ENCODE measurements around the gene RSF1.
"Not testable (repeated sequence)": the region's sequence is repeated elsewhere in the genome, so short reads cannot be mapped to it uniquely, and the experiment has no call there.

RSF1 gene

DNA sequence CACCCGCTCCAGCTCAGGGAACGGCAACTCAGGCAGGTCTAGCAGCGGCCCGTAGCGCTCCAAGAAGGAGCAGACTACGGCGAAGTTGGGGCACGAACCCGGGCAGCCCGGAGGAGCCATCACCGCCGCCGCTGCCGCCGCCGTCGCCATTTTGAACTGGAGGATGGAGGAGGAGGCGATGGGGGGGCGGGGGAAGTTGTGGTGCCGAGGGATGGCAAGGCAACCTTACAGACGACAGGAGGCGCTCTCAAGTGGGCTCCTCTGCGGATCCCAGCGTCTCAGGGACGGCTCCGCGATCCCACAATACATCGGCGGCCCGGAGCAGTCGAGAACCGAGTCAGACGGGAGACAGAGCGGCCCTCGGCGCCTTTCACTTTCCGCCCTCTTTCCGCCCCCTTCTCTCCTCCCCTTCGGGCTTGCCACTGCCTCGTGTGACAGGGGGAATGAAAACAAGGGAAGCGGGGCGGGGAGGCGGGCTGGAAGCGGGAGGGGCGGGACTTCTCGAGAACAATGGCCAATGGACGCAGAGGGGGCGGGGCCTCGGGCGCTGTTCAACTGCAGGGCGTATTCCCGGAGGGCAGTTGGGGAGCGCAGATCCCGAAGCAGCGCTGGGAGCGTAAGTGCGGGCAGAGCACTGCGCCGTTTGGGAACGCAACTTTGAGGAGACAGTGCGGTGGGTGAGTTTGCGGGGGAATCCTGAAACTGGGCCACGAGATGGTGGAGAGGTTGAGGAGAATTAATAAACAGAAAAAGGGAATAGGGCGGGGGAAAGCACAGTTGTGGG is at the start of gene RSF1, which contains the start of gene AAMDC:
Gene RSF1, minus strand, starts transcription at position 158 of the 784 bp plus-strand sequence. Its CDS starts 8 bp downstream, at position 150.
Gene AAMDC, plus strand, starts transcription at position 580 of the 784 bp plus-strand sequence. CDS start 21,353 bp downstream, outside the sequence.
- H3K36me3 Mint-ChIP-seq (ENCODE audit: low read depth): no peaks in the 10 kb centered on the region
- H3K27me3 Mint-ChIP-seq: no peaks in the 10 kb centered on the region
- peak within 1 kb of the TSS; percentile 91 for H3K27ac Mint-ChIP-seq
- H3K4me3 Mint-ChIP-seq: peak within 1 kb of the TSS; percentile 100
- no peaks in the 10 kb centered on the region for H3K9me3 Mint-ChIP-seq
- peaks cover 41% of the 10 kb centered on the region for H3K4me1 Mint-ChIP-seq (ENCODE audit: low read depth)

GRCh38 chr11:77868744-77869143 is 48.2 kb upstream of the RSF1 start:
- Mint-ChIP-seq H3K4me1 (ENCODE audit: low read depth) (no peaks in the 10 kb centered on the region), H3K36me3 (ENCODE audit: low read depth) (peaks cover 17% of the 10 kb centered on the region), H3K27ac (no peak overlapping the region), H3K4me3 (no peak overlapping the region), H3K27me3 (no peaks in the 10 kb centered on the region), H3K9me3 (no peaks in the 10 kb centered on the region)

DNA sequence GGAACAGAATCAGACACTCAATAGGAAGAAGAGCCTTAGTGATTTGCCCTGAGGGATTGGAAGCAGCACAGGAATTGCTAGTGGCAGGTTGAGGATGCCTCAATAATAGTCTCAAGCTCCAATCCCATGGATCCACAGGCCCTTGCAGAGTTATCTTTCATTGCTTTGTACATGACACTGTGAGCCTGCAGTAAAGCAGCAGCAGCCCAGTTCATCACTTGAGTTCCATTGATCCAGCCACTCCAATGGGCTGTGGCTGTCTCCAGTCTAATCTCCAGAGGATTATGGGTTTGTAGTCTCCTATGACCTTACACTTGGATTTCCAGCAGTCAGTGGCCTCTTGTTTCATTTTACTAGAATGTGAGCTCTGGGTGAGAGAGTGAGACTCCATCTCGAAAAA is 45.8 kb upstream of the RSF1 start:
- Mint-ChIP-seq H3K4me3 (no peak overlapping the region), H3K27ac (no peak overlapping the region), H3K27me3 (no peaks in the 10 kb centered on the region)

GRCh38 chr11:77865805-77866204 is 45.3 kb upstream of the RSF1 start:
- H3K4me1 Mint-ChIP-seq (ENCODE audit: low read depth): no peaks in the 10 kb centered on the region
- H3K27ac Mint-ChIP-seq: no peak overlapping the region
- H3K9me3 Mint-ChIP-seq: no peaks in the 10 kb centered on the region
- peaks cover 16% of the 10 kb centered on the region for H3K36me3 Mint-ChIP-seq (ENCODE audit: low read depth)
- no peaks in the 10 kb centered on the region for H3K27me3 Mint-ChIP-seq
- H3K4me3 Mint-ChIP-seq: no peak overlapping the region

More for the DNA sequence above, 45.8 kb upstream of the RSF1 start:
- peaks cover 17% of the 10 kb centered on the region for H3K36me3 Mint-ChIP-seq (ENCODE audit: low read depth)
- no peaks in the 10 kb centered on the region for H3K4me1 Mint-ChIP-seq (ENCODE audit: low read depth)
- no peaks in the 10 kb centered on the region for H3K9me3 Mint-ChIP-seq

DNA sequence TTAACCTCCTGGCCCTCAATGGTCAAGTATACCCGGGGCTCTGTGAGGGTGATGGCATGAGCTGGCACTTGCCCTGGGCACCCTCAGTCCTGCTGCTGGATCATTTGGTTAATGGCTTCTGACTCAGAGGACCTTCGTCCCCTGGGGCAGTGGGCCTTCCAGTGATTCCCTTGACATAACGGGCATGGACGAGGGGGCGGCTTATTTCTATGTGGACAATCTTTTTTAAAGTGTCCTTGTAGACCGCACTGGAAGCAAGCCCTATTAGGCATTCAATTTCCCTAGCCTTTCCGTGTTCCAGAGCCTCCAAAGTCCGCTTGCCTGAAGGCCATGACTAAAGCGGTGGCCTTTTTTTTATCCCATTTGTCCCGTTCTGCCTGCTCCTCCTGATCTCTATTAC is 40.9 kb upstream of the RSF1 start:
- not testable (repeated sequence) for H3K9me3 Mint-ChIP-seq; H3K27ac Mint-ChIP-seq; H3K36me3 Mint-ChIP-seq (ENCODE audit: low read depth); H3K4me1 Mint-ChIP-seq (ENCODE audit: low read depth); H3K27me3 Mint-ChIP-seq; H3K4me3 Mint-ChIP-seq

GRCh38 chr11:77857906-77858457 is 37.5 kb upstream of the RSF1 start:
- not testable (repeated sequence) for H3K27me3 Mint-ChIP-seq; H3K4me1 Mint-ChIP-seq (ENCODE audit: low read depth); H3K27ac Mint-ChIP-seq; H3K4me3 Mint-ChIP-seq; H3K9me3 Mint-ChIP-seq
- peaks cover 32% of the 10 kb centered on the region for H3K36me3 Mint-ChIP-seq (ENCODE audit: low read depth)

- no peak overlapping the region for H3K4me3 Mint-ChIP-seq
- no peaks in the 10 kb centered on the region for H3K27me3 Mint-ChIP-seq
- no peaks in the 10 kb centered on the region for H3K4me1 Mint-ChIP-seq (ENCODE audit: low read depth)
- H3K36me3 Mint-ChIP-seq (ENCODE audit: low read depth): peaks cover 40% of the 10 kb centered on the region
- H3K9me3 Mint-ChIP-seq: peaks cover 9% of the 10 kb centered on the region
- H3K27ac Mint-ChIP-seq: no peak overlapping the region
Observed at GRCh38 chr11:77854838-77855237, 34.3 kb upstream of the RSF1 start.

GRCh38 chr11:77851503-77851902 is 31.0 kb upstream of the RSF1 start:
- H3K4me3 Mint-ChIP-seq: no peak overlapping the region
- H3K27ac Mint-ChIP-seq: no peak overlapping the region
- H3K9me3 Mint-ChIP-seq: peaks cover 6% of the 10 kb centered on the region
- H3K36me3 Mint-ChIP-seq (ENCODE audit: low read depth): peaks cover 48% of the 10 kb centered on the region
- no peaks in the 10 kb centered on the region for H3K4me1 Mint-ChIP-seq (ENCODE audit: low read depth)
- H3K27me3 Mint-ChIP-seq: no peaks in the 10 kb centered on the region

DNA sequence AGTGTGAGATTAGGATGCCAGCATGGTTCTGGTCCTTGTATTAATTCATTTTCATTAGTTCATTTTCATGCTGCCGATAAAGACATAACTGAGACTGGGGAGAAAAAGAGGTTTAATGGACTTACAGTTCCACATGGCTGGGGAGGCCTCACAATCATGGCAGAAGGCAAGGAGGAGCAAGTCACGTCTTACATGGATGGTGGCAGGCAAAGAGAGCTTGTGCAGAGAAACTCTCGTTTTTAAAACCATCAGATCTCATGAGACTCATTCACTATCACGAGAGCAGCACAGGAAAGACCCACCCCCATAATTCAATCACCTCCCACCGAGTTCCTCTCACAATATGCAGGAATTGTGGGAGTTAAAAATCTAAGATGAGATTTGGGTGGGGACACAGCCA is 23.2 kb upstream of the RSF1 start:
- H3K27ac Mint-ChIP-seq; H3K27me3 Mint-ChIP-seq; H3K4me3 Mint-ChIP-seq; H3K4me1 Mint-ChIP-seq (ENCODE audit: low read depth); H3K9me3 Mint-ChIP-seq: not testable (repeated sequence)
- peaks cover 40% of the 10 kb centered on the region for H3K36me3 Mint-ChIP-seq (ENCODE audit: low read depth)

- Mint-ChIP-seq H3K36me3 (ENCODE audit: low read depth) (peaks cover 36% of the 10 kb centered on the region), H3K4me3 (no peak overlapping the region), H3K27me3 (no peaks in the 10 kb centered on the region), H3K27ac (no peak overlapping the region), H3K4me1 (ENCODE audit: low read depth) (no peaks in the 10 kb centered on the region), H3K9me3 (peaks cover 9% of the 10 kb centered on the region)
Observed at GRCh38 chr11:77842441-77843121, 22.1 kb upstream of the RSF1 start.

- Mint-ChIP-seq H3K27me3 (no peaks in the 10 kb centered on the region), H3K4me1 (ENCODE audit: low read depth) (no peaks in the 10 kb centered on the region), H3K9me3 (no peaks in the 10 kb centered on the region), H3K27ac (no peak overlapping the region), H3K4me3 (no peak overlapping the region), H3K36me3 (ENCODE audit: low read depth) (no peaks in the 10 kb centered on the region)
Observed at GRCh38 chr11:77833302-77833701, 12.8 kb upstream of the RSF1 start.

DNA sequence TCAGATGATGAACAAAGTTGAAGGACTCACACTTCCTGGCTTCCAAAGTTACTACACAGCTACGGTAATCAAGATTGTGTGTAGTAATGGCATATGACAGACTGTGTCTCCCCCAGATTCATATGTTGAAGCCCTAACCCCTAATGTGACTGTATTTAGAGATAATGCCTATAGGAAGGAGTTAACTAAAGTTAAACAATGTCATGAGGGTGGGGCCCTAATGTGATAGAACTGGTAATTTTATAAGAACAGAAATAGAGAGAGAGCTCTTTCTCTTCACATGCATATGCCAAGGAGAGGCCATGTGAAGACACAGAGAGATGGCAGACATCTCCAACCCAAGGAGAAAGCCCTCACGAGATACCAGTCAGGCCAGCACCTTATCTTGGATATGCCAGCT is 8.4 kb upstream of the RSF1 start:
- no peak overlapping the region for H3K4me3 Mint-ChIP-seq
- no peaks in the 10 kb centered on the region for H3K9me3 Mint-ChIP-seq

DNA sequence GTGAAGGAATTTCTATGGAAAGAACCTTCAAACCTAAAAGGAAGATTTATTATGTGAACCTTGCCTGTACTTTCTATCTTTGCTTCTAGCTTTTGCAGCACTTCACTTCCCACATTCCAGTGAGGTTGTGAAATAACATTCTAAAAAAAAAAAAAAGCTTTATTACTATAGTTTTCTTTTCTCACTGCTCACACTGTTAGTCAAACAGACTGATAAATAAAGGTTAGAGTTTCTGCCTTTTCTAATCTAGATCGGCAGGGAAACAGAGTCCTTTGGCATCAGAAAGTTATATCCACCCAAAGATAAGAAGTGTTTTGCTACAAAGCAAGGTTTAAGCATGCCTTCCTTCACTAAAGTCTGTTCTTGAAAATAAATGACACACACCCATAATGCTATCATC is 3.3 kb upstream of the RSF1 start:
- peaks cover 15% of the 10 kb centered on the region for H3K4me1 Mint-ChIP-seq (ENCODE audit: low read depth)
- H3K36me3 Mint-ChIP-seq (ENCODE audit: low read depth): no peaks in the 10 kb centered on the region
- H3K27ac Mint-ChIP-seq: no peak overlapping the region
- no peaks in the 10 kb centered on the region for H3K9me3 Mint-ChIP-seq
- no peak overlapping the region for H3K4me3 Mint-ChIP-seq
- H3K27me3 Mint-ChIP-seq: no peaks in the 10 kb centered on the region

More for the DNA sequence above, 8.4 kb upstream of the RSF1 start:
- H3K27ac Mint-ChIP-seq: no peak overlapping the region
- no peaks in the 10 kb centered on the region for H3K4me1 Mint-ChIP-seq (ENCODE audit: low read depth)
- H3K27me3 Mint-ChIP-seq: no peaks in the 10 kb centered on the region
- no peaks in the 10 kb centered on the region for H3K36me3 Mint-ChIP-seq (ENCODE audit: low read depth)

GRCh38 chr11:77822126-77822525 is 1.6 kb upstream of the RSF1 start:
- peaks cover 29% of the 10 kb centered on the region for H3K4me1 Mint-ChIP-seq (ENCODE audit: low read depth)
- H3K36me3 Mint-ChIP-seq (ENCODE audit: low read depth); H3K4me3 Mint-ChIP-seq: not testable (repeated sequence)

GRCh38 chr11:77821349-77821851 is 878 bp upstream of the RSF1 start:
- Mint-ChIP-seq H3K36me3 (ENCODE audit: low read depth) (no peaks in the 10 kb centered on the region), H3K9me3 (no peaks in the 10 kb centered on the region)

More at GRCh38 chr11:77822126-77822525, 1.6 kb upstream of the RSF1 start:
- H3K9me3 Mint-ChIP-seq, H3K27ac Mint-ChIP-seq, H3K27me3 Mint-ChIP-seq: not testable (repeated sequence)

More at GRCh38 chr11:77821349-77821851, 878 bp upstream of the RSF1 start:
- peak overlapping the region; percentile 100 for H3K4me3 Mint-ChIP-seq
- peak overlapping the region; percentile 89 for H3K27ac Mint-ChIP-seq
- peaks cover 36% of the 10 kb centered on the region for H3K4me1 Mint-ChIP-seq (ENCODE audit: low read depth)
- no peaks in the 10 kb centered on the region for H3K27me3 Mint-ChIP-seq
